H9 (cell line): ENCODE measurements around the gene CELA2B. TPM values are rescaled to one million over a fixed set of nuclear protein-coding genes. Genes with fewer than 3 reads are reported as not detected.

Experiments
- DNase-seq: peaks from one replicate; pipeline ENCODE4 v3.0.0-alpha.2; 2017
- H2AFZ ChIP-seq: one replicate; pipeline ENCODE4 v1.6.1; 2013; ENCODE audit warnings: mild to moderate bottlenecking, low read length, control low read depth, moderate library complexity
- H2AK5ac ChIP-seq: 2 replicates; pipeline ENCODE4 v1.6.1; 2013; ENCODE audit warnings: low read length, control low read depth, mixed read lengths; ENCODE audit not compliant: insufficient read length
- H2BK120ac ChIP-seq: one replicate; pipeline ENCODE4 v1.6.1; 2013; ENCODE audit warnings: low read depth, mild to moderate bottlenecking, low read length, control low read depth, inconsistent platforms; ENCODE audit not compliant: poor library complexity, severe bottlenecking
- H2BK12ac ChIP-seq: 2 replicates; pipeline ENCODE4 v1.6.1; 2013; ENCODE audit warnings: low read length, control low read depth, mixed read lengths, low read depth; ENCODE audit not compliant: insufficient read length
- H2BK15ac ChIP-seq: 2 replicates; pipeline ENCODE4 v1.6.1; 2013; ENCODE audit warnings: low read depth, low read length, control low read depth
- H2BK20ac ChIP-seq: one replicate; pipeline ENCODE4 v1.6.1; 2013; ENCODE audit warnings: low read depth, mild to moderate bottlenecking, low read length, control low read depth, inconsistent platforms; ENCODE audit not compliant: poor library complexity, severe bottlenecking
- H2BK5ac ChIP-seq: 2 replicates; pipeline ENCODE4 v1.6.1; 2013; ENCODE audit warnings: low read length, control low read depth, mixed read lengths; ENCODE audit not compliant: insufficient read length
- H3K14ac ChIP-seq: 2 replicates; pipeline ENCODE4 v1.6.1; 2013; ENCODE audit warnings: low read length, control low read depth; ENCODE audit not compliant: insufficient read depth
- H3K18ac ChIP-seq: 2 replicates; pipeline ENCODE4 v1.6.1; 2013; ENCODE audit warnings: low read depth, mild to moderate bottlenecking, mixed read lengths, low read length, control low read depth; ENCODE audit not compliant: insufficient read length
- H3K23ac ChIP-seq: 2 replicates; pipeline ENCODE4 v1.6.1; 2013; ENCODE audit warnings: low read length, control low read depth, mixed read lengths, low read depth; ENCODE audit not compliant: insufficient read length
- H3K23me2 ChIP-seq: 2 replicates; pipeline ENCODE4 v1.6.1; 2013; ENCODE audit warnings: low read depth, mild to moderate bottlenecking, mixed read lengths, low read length, control low read depth; ENCODE audit not compliant: insufficient read length, poor library complexity, severe bottlenecking
- H3K27ac ChIP-seq: 2 replicates; pipeline ENCODE4 v1.5.1; 2013; ENCODE audit warnings: low read length, control low read depth, mixed read lengths, low read depth; ENCODE audit not compliant: insufficient read length
- H3K27me3 ChIP-seq: 2 replicates; pipeline ENCODE4 v1.6.1; 2013; ENCODE audit warnings: low read length, control low read depth, inconsistent platforms; ENCODE audit not compliant: insufficient read depth
- H3K4ac ChIP-seq: 2 replicates; pipeline ENCODE4 v1.6.1; 2013; ENCODE audit warnings: low read depth, mild to moderate bottlenecking, control low read depth, inconsistent platforms, low read length, moderate library complexity
- H3K4me1 ChIP-seq: 2 replicates; pipeline ENCODE4 v1.6.1; 2013; ENCODE audit warnings: low read length, control low read depth, inconsistent platforms; ENCODE audit not compliant: insufficient read depth
- H3K4me2 ChIP-seq: 2 replicates; pipeline ENCODE4 v1.6.1; 2013; ENCODE audit warnings: low read length, control low read depth, mixed read lengths; ENCODE audit not compliant: insufficient read length, insufficient read depth
- H3K56ac ChIP-seq: 2 replicates; pipeline ENCODE4 v1.6.1; 2013; ENCODE audit warnings: low read depth, mild to moderate bottlenecking, mixed read lengths, low read length, control low read depth; ENCODE audit not compliant: insufficient read length
- H3K79me1 ChIP-seq: 2 replicates; pipeline ENCODE4 v1.6.1; 2013; ENCODE audit warnings: low read depth, mild to moderate bottlenecking, moderate library complexity, low read length, control low read depth, inconsistent platforms; ENCODE audit not compliant: insufficient read depth, poor library complexity, severe bottlenecking
- H3K79me2 ChIP-seq: 2 replicates; pipeline ENCODE4 v1.6.1; 2013; ENCODE audit warnings: low read length, control low read depth, inconsistent platforms; ENCODE audit not compliant: insufficient read depth
- H3K9ac ChIP-seq: 2 replicates; pipeline ENCODE4 v1.6.1; 2013; ENCODE audit warnings: low read length, control low read depth, mixed read lengths; ENCODE audit not compliant: insufficient read length; ENCODE audit errors: extremely low read depth
- H3K9me3 ChIP-seq: one replicate; pipeline ENCODE4 v1.6.1; 2013; ENCODE audit warnings: low read depth, low read length, inconsistent platforms; ENCODE audit not compliant: control insufficient read depth
- H3T11ph ChIP-seq: one replicate; pipeline ENCODE4 v1.6.1; 2013; ENCODE audit warnings: mild to moderate bottlenecking, low read length, control low read depth, inconsistent platforms
- H4K20me1 ChIP-seq: one replicate; pipeline ENCODE4 v1.6.1; 2013; ENCODE audit not compliant: control insufficient read depth, insufficient read length, insufficient read depth
- H4K5ac ChIP-seq: 2 replicates; pipeline ENCODE4 v1.6.1; 2013; ENCODE audit warnings: low read depth, mild to moderate bottlenecking, mixed read lengths, low read length, control low read depth; ENCODE audit not compliant: insufficient read length
- H4K8ac ChIP-seq: replicated peaks from 2 replicates; pipeline ENCODE4 v1.6.1; 2013; ENCODE audit warnings: low read length, control low read depth, mixed read lengths, low read depth; ENCODE audit not compliant: insufficient read length
- H4K91ac ChIP-seq: 2 replicates; pipeline ENCODE4 v1.6.1; 2013; ENCODE audit warnings: low read depth, mild to moderate bottlenecking, moderate library complexity, mixed read lengths, low read length, control low read depth; ENCODE audit not compliant: insufficient read length
- H3K27ac Mint-ChIP-seq, 3 experiments: 2 replicates in 2 of 3; 3 replicates in 1 of 3; pipeline ENCODE4 v1.8.0; 2020 to 2021; ENCODE audit warnings: mixed read lengths in 3 of 3, mild to moderate bottlenecking in 1 of 3, moderate library complexity in 1 of 3
- H3K27me3 Mint-ChIP-seq: 2 replicates; pipeline ENCODE4 v1.8.0; 2021; ENCODE audit warnings: low read depth, mild to moderate bottlenecking, moderate library complexity, mixed read lengths
- H3K36me3 Mint-ChIP-seq, 3 experiments: 2 replicates in 2 of 3; 3 replicates in 1 of 3; pipeline ENCODE4 v1.8.0; 2020 to 2021; ENCODE audit warnings: low read depth in 3 of 3, mixed read lengths in 3 of 3; ENCODE audit not compliant: insufficient read depth in 1 of 3
- H3K4me1 Mint-ChIP-seq, 2 experiments: 2 replicates each; pipeline ENCODE4 v1.8.0; 2020; ENCODE audit warnings: mixed read lengths in 2 of 2
- H3K4me3 Mint-ChIP-seq, 2 experiments: 2 replicates in 1 of 2; 3 replicates in 1 of 2; pipeline ENCODE4 v1.8.0; 2020 to 2021; ENCODE audit warnings: mild to moderate bottlenecking in 2 of 2, mixed read lengths in 2 of 2, moderate library complexity in 1 of 2
- H3K9me3 Mint-ChIP-seq, 2 experiments: 2 replicates in 1 of 2; 3 replicates in 1 of 2; pipeline ENCODE4 v1.8.0; 2020; ENCODE audit warnings: mild to moderate bottlenecking in 2 of 2, mixed read lengths in 2 of 2, moderate library complexity in 1 of 2
- CTCF ChIP-seq: fragments of 200-600 bp; sonication (generic); conservative IDR thresholded peaks from 3 replicates; pipeline ENCODE4 v1.8.0; 2021; ENCODE audit warnings: antibody characterized with exemption, mild to moderate bottlenecking
- WGBS: extraction: QIAGEN DNeasy Blood & Tissue Kit; methylation state at CpG from one replicate; pipeline ENCODE4 v1.1.7; 2013; ENCODE audit warnings: missing lambda C conversion rate, low lambda C conversion rate, mixed read lengths; ENCODE audit not compliant: insufficient read length; ENCODE audit errors: extremely low coverage; 5-methylcytosine and 5-hydroxymethylcytosine counted together
- total RNA-seq: library from RNA; stranded (reverse); gene quantifications from 2 replicates; pipeline ENCODE4 v1.2.1, GENCODE V29; 2021

CELA2B gene
- total RNA-seq, 1 experiment from 2014 or later, result not detected

- Histone ChIP-seq H3K56ac (no peak overlapping the region), H3K79me1 (no peaks in the 10 kb centered on the region), H2BK20ac (no peak overlapping the region), H2BK12ac (no peak overlapping the region), H4K20me1 (no peaks in the 10 kb centered on the region), H3K27ac (no peak overlapping the region), H3K4ac (no peak overlapping the region), H4K91ac (no peak overlapping the region), H2AFZ (no peak overlapping the region), H3K4me1 (no peaks in the 10 kb centered on the region), H3K27me3 (no peaks in the 10 kb centered on the region), H3K79me2 (no peaks in the 10 kb centered on the region), H3T11ph (no peak overlapping the region), H4K8ac (no peak overlapping the region), H2BK5ac (no peak overlapping the region), H2BK120ac (no peak overlapping the region), H3K23me2 (no peaks in the 10 kb centered on the region), H3K14ac (no peak overlapping the region), H3K23ac (no peak overlapping the region), H2AK5ac (no peak overlapping the region), H3K9me3 (no peaks in the 10 kb centered on the region), H4K5ac (no peak overlapping the region), H3K4me2 (no peak overlapping the region), H2BK15ac (no peak overlapping the region), H3K9ac (no peak overlapping the region), H3K18ac (no peak overlapping the region)
- no peak for DNase-seq
- WGBS, result no CpG with 5 or more reads among the region's 5 CpGs
- Mint-ChIP-seq H3K9me3 (no peaks in the 10 kb centered on the region; a peak in 1 of 5 replicates), H3K36me3 (no peaks in the 10 kb centered on the region), H3K27ac (peak overlapping the region in 1 of 3 experiments; percentile 62; a peak in 1 of 7 replicates), H3K27me3 (peaks cover 4% of the 10 kb centered on the region), H3K4me1 (no peaks in the 10 kb centered on the region), H3K4me3 (no peak overlapping the region)
- no peak for TF ChIP-seq CTCF
Observed at GRCh38 chr1:15442759-15443158, 33.1 kb upstream of the CELA2B start.
